Glutamatergic neuron (in vitro differentiated cells): ENCODE measurements around the gene AP3B2. TPM values are rescaled to one million over a fixed set of nuclear protein-coding genes. Genes with fewer than 3 reads are reported as not detected.

ENCODE experiments used
- DNase-seq: peaks from one replicate; pipeline ENCODE4 v3.0.0; 2022
- H3K27ac Mint-ChIP-seq: one replicate; pipeline ENCODE4 v1.8.0; 2020; ENCODE audit warnings: mild to moderate bottlenecking, mixed read lengths, inconsistent platforms; ENCODE audit not compliant: unreplicated experiment
- H3K27me3 Mint-ChIP-seq: one replicate; pipeline ENCODE4 v1.8.0; 2020; ENCODE audit warnings: mild to moderate bottlenecking, moderate library complexity, mixed read lengths, inconsistent platforms; ENCODE audit not compliant: unreplicated experiment
- H3K36me3 Mint-ChIP-seq: one replicate; pipeline ENCODE4 v1.8.0; 2020; ENCODE audit warnings: mild to moderate bottlenecking, mixed read lengths, inconsistent platforms; ENCODE audit not compliant: unreplicated experiment
- H3K4me1 Mint-ChIP-seq: one replicate; pipeline ENCODE4 v1.8.0; 2020; ENCODE audit warnings: mild to moderate bottlenecking, low read depth, mixed read lengths, inconsistent platforms; ENCODE audit not compliant: unreplicated experiment
- H3K4me3 Mint-ChIP-seq: one replicate; pipeline ENCODE4 v1.8.0; 2020; ENCODE audit warnings: mild to moderate bottlenecking, mixed read lengths, inconsistent platforms; ENCODE audit not compliant: unreplicated experiment
- H3K9me3 Mint-ChIP-seq: one replicate; pipeline ENCODE4 v1.8.0; 2020; ENCODE audit warnings: mild to moderate bottlenecking, moderate library complexity, mixed read lengths, inconsistent platforms; ENCODE audit not compliant: unreplicated experiment
- total RNA-seq: library from RNA; stranded (reverse); fragmentation: NEBNext Ultra II Directional; extraction: Animal tissue kit (Norgen Biotek cat#: 25700); gene quantifications from one replicate; pipeline ENCODE4 v1.2.1, GENCODE V29; 2021; ENCODE audit not compliant: unreplicated experiment
- TF ChIP-seq, protein P1 (sequence below): fragments of 200-600 bp; sonication (generic); IDR thresholded peaks from one replicate; pipeline ENCODE4 v1.5.0; 2021; ENCODE audit not compliant: partially characterized antibody, unreplicated experiment

AP3B2 gene
- total RNA-seq, 1 donor from 2014 or later = 218 TPM

DNA sequence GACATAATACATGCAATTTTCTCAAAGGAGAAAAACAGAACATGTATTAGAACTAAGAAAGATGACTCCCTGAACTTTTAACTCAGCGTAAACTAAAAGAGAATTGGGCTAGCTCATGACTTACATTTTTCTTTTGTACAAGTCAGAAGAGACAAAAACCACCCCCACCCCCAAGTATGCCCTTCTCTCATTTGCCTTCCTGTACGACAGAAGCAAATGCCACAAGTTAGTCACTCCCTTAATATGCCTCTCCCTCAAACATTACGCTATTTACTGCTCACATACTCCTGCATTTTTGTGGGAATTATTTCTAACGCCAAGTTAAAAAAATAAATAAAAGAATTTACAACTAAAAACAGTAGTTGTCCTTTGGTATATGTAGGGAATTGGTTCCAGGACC is 84.5 kb downstream of the AP3B2 start:
- TF ChIP-seq, protein P1, sequence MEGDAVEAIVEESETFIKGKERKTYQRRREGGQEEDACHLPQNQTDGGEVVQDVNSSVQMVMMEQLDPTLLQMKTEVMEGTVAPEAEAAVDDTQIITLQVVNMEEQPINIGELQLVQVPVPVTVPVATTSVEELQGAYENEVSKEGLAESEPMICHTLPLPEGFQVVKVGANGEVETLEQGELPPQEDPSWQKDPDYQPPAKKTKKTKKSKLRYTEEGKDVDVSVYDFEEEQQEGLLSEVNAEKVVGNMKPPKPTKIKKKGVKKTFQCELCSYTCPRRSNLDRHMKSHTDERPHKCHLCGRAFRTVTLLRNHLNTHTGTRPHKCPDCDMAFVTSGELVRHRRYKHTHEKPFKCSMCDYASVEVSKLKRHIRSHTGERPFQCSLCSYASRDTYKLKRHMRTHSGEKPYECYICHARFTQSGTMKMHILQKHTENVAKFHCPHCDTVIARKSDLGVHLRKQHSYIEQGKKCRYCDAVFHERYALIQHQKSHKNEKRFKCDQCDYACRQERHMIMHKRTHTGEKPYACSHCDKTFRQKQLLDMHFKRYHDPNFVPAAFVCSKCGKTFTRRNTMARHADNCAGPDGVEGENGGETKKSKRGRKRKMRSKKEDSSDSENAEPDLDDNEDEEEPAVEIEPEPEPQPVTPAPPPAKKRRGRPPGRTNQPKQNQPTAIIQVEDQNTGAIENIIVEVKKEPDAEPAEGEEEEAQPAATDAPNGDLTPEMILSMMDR = no peak
- Mint-ChIP-seq H3K27me3 (no peaks in the 10 kb centered on the region), H3K4me3 (no peak overlapping the region), H3K9me3 (no peaks in the 10 kb centered on the region), H3K27ac (no peak overlapping the region), H3K4me1 (no peaks in the 10 kb centered on the region), H3K36me3 (no peaks in the 10 kb centered on the region)
- no peak for DNase-seq

DNA sequence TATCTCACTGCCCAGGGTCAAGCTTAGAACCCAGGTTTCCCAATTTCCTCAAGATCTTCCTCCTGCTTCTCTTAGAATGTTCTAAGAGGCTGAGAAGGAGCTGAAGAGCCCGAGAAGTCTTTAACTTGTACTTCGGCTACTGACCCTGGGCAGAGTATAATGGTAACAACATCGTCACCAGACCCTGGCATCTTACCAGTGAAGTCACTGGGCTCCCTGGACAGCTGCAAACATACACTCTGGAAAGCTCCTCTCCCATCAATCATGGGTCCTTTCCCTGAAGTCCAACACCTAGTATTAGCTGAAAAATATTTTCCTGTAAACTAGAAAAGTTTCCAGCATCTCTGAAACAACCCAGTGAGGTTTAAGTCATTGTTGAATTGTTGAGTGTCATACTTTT is 85.2 kb downstream of the AP3B2 start:
- no peak overlapping the region for H3K4me3 Mint-ChIP-seq
- no peaks in the 10 kb centered on the region for H3K4me1 Mint-ChIP-seq
- H3K9me3 Mint-ChIP-seq = no peaks in the 10 kb centered on the region
- no peaks in the 10 kb centered on the region for H3K27me3 Mint-ChIP-seq
- no peak for DNase-seq
- TF ChIP-seq, protein P1 = no peak
- no peak overlapping the region for H3K27ac Mint-ChIP-seq
- H3K36me3 Mint-ChIP-seq = no peaks in the 10 kb centered on the region

DNA sequence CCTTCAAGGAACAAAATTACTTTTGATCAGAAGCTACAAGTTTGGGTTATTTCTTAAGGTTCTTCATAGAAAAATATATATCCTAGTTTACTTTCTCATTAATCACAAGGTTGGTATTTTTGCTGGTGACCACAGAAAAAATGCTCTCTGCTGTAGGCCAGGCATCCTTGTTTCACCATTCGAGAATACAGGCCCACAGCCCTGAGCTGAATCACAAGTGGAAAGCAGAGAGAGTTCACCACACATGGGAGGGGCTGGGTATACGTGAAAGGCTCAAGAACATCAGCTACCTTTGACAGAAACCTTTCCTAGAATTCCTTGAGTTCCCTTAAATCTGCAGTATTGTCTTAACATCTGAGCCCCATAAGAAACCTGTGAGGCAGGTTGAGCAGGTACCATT is 85.7 kb downstream of the AP3B2 start:
- Mint-ChIP-seq H3K4me3 (no peak overlapping the region), H3K27me3 (no peaks in the 10 kb centered on the region), H3K4me1 (no peaks in the 10 kb centered on the region), H3K27ac (no peak overlapping the region), H3K9me3 (no peaks in the 10 kb centered on the region), H3K36me3 (no peaks in the 10 kb centered on the region)
- TF ChIP-seq, protein P1 = no peak
- DNase-seq = no peak

- Mint-ChIP-seq H3K27ac (no peak overlapping the region), H3K4me3 (no peak overlapping the region), H3K4me1 (no peaks in the 10 kb centered on the region), H3K27me3 (no peaks in the 10 kb centered on the region), H3K9me3 (no peaks in the 10 kb centered on the region), H3K36me3 (no peaks in the 10 kb centered on the region)
- TF ChIP-seq, protein P1 = no peak
- DNase-seq = no peak
Measured at GRCh38 chr15:82621970-82622369, 87.7 kb downstream of the AP3B2 start.

GRCh38 chr15:82613747-82614146 is 95.9 kb downstream of the AP3B2 start:
- H3K9me3 Mint-ChIP-seq = peaks cover 2% of the 10 kb centered on the region
- no peaks in the 10 kb centered on the region for H3K36me3 Mint-ChIP-seq
- H3K27ac Mint-ChIP-seq = no peak overlapping the region
- TF ChIP-seq, protein P1 = no peak
- peaks cover 2% of the 10 kb centered on the region for H3K27me3 Mint-ChIP-seq
- H3K4me1 Mint-ChIP-seq = no peaks in the 10 kb centered on the region
- no peak for DNase-seq
- H3K4me3 Mint-ChIP-seq = no peak overlapping the region
